HepG2 (cell line): ENCODE measurements around the gene COQ5. TPM values are rescaled to one million over a fixed set of nuclear protein-coding genes. Genes with fewer than 3 reads are reported as not detected.

Source experiments
- ATAD3A ChIP-seq: sonication (generic); formaldehyde crosslinking; IDR thresholded peaks from 2 replicates; pipeline ENCODE4 v1.4.0; 2020; ENCODE audit warnings: missing genetic modification reagents
- CREB1 ChIP-seq, 2 experiments: fragments of 450-650 bp in 1 of 2; IDR thresholded peaks; 2 replicates each; pipeline ENCODE4 v1.6.1; 2016 to 2017; ENCODE audit warnings: control low read depth in 1 of 2, mild to moderate bottlenecking in 1 of 2, missing compliant biosample characterization in 1 of 2, missing genetic modification characterization in 1 of 2
- ELF4 ChIP-seq: sonication (generic); formaldehyde crosslinking; IDR thresholded peaks from 2 replicates; pipeline ENCODE4 v1.5.0; 2020; ENCODE audit warnings: missing genetic modification reagents, mild to moderate bottlenecking, moderate library complexity, borderline replicate concordance
- FOXO4 ChIP-seq: sonication (generic); formaldehyde crosslinking; conservative IDR thresholded peaks from 2 replicates; pipeline ENCODE4 v1.8.1; 2023; ENCODE audit warnings: missing genetic modification reagents
- GATAD2A ChIP-seq: IDR thresholded peaks from 2 replicates; pipeline ENCODE4 v1.6.1; 2016
- MXI1 ChIP-seq: IDR thresholded peaks from 3 replicates; pipeline ENCODE4 v1.6.1; 2012; ENCODE audit warnings: low read depth, low read length, inconsistent platforms, borderline replicate concordance
- SAFB2 ChIP-seq: sonication (generic); formaldehyde crosslinking; IDR thresholded peaks from 2 replicates; pipeline ENCODE4 v1.5.1; 2020; ENCODE audit warnings: missing genetic modification reagents, low read depth, mild to moderate bottlenecking, borderline replicate concordance
- SMAD1 ChIP-seq: sonication (generic); formaldehyde crosslinking; IDR thresholded peaks from 2 replicates; pipeline ENCODE4 v1.4.0; 2020; ENCODE audit warnings: missing genetic modification reagents, low read depth, mild to moderate bottlenecking, borderline replicate concordance
- U2AF1 ChIP-seq: fragments of 200-400 bp; formaldehyde crosslinking; optimal IDR thresholded peaks from 2 replicates; pipeline ENCODE3; 2017; ENCODE audit warnings: mild to moderate bottlenecking, low read depth, low read length
- YY1 ChIP-seq: IDR thresholded peaks from 2 replicates; pipeline ENCODE4 v1.6.1; 2011; ENCODE audit warnings: low read length, low read depth, moderate library complexity, mild to moderate bottlenecking; ENCODE audit not compliant: insufficient read depth, insufficient replicate concordance
- ZBTB20 ChIP-seq: sonication (generic); formaldehyde crosslinking; IDR thresholded peaks from 2 replicates; pipeline ENCODE4 v1.8.1; 2023; ENCODE audit warnings: missing genetic modification reagents, low read depth, mild to moderate bottlenecking, borderline replicate concordance
- ZFP90 ChIP-seq: sonication (generic); formaldehyde crosslinking; IDR thresholded peaks from 2 replicates; pipeline ENCODE4 v1.8.0; 2022; ENCODE audit warnings: missing genetic modification reagents, mild to moderate bottlenecking, inconsistent platforms, borderline replicate concordance
- ZKSCAN5 ChIP-seq: sonication (generic); formaldehyde crosslinking; IDR thresholded peaks from 2 replicates; pipeline ENCODE4 v1.5.1; 2020; ENCODE audit warnings: mild to moderate bottlenecking, missing genetic modification reagents
- ZNF232 ChIP-seq: sonication (generic); formaldehyde crosslinking; IDR thresholded peaks from 2 replicates; pipeline ENCODE4 v1.4.0; 2020; ENCODE audit warnings: missing genetic modification reagents, borderline replicate concordance
- ZNF253 ChIP-seq: sonication (generic); formaldehyde crosslinking; IDR thresholded peaks from 2 replicates; pipeline ENCODE4 v1.8.0; 2022; ENCODE audit warnings: mild to moderate bottlenecking, missing genetic modification reagents, borderline replicate concordance
- polyA plus RNA-seq, 8 experiments: library from polyadenylated mRNA; depleted of rRNA in 3 of 8; stranded (reverse) in 7 of 8; unstranded in 1 of 8; fragments of >200 nt; fragmentation: Illumina TruSeq in 4 of 8; extraction: Trizol in 4 of 8; gene quantifications; 2 replicates each; pipeline versions ENCODE4 v1.2.1 to v1.2.3, GENCODE V29; 2011 to 2016; ENCODE audit warnings: low read depth in 4 of 8, missing spikeins in 1 of 8, mixed read lengths in 1 of 8; ENCODE audit not compliant: insufficient read depth in 1 of 8
- total RNA-seq, 5 experiments: library from RNA; depleted of rRNA; stranded (reverse); fragments of >200 nt; fragmentation: Illumina TruSeq; extraction: Trizol; gene quantifications; 2 replicates each; pipeline ENCODE4 v1.2.3, GENCODE V29; 2016; ENCODE audit warnings: low read depth in 1 of 5
- TF ChIP-seq, protein P1 (sequence below): sonication (generic); formaldehyde crosslinking; IDR thresholded peaks from 2 replicates; pipeline ENCODE4 v1.4.0; 2020; ENCODE audit warnings: missing genetic modification reagents, borderline replicate concordance
- TF ChIP-seq, protein P2 (sequence below): sonication (generic); formaldehyde crosslinking; IDR thresholded peaks from 2 replicates; pipeline ENCODE4 v1.5.1; 2020; ENCODE audit warnings: mild to moderate bottlenecking, missing genetic modification reagents, moderate library complexity
- TF ChIP-seq, protein P3 (sequence below): IDR thresholded peaks from 2 replicates; pipeline ENCODE4 v1.6.1; 2016; ENCODE audit warnings: low read depth, control low read depth

Gene COQ5
- total and polyA plus RNA-seq, 2 of the 13 experiments (the other 11 are each of a cell fraction or from before 2014, with no cell fraction given), result 36.4 to 41.5 TPM

GRCh38 chr12:120469450-120470149 is 59.4 kb downstream of the COQ5 start, which contains the start of gene SRSF9 (continued):
- TF ChIP-seq MXI1 (peak; percentile 93; the same call in 2 of the 3 replicates), SAFB2 (CRISPR knock-in tag) (no peak), FOXO4 (CRISPR knock-in tag) (no peak), GATAD2A (CRISPR knock-in tag) (peak; percentile 52; the same call in 1 of the 2 replicates), ATAD3A (no peak), YY1 (peak; percentile 67), SMAD1 (CRISPR knock-in tag) (peak; percentile 69; the same call in 1 of the 2 replicates), ZNF253 (CRISPR knock-in tag) (no peak), ZBTB20 (CRISPR knock-in tag) (no peak), U2AF1 (no peak), ELF4 (no peak; the same call in 1 of the 2 replicates), ZKSCAN5 (CRISPR knock-in tag) (no peak), CREB1 (IDR thresholded peaks at IDR 0.05) (no peak), CREB1 (CRISPR knock-in tag; IDR thresholded peaks at IDR 0.05) (no peak), ZFP90 (peak; percentile 72; the same call in 1 of the 2 replicates), ZNF232 (CRISPR knock-in tag) (no peak)
- TF ChIP-seq, protein P1, sequence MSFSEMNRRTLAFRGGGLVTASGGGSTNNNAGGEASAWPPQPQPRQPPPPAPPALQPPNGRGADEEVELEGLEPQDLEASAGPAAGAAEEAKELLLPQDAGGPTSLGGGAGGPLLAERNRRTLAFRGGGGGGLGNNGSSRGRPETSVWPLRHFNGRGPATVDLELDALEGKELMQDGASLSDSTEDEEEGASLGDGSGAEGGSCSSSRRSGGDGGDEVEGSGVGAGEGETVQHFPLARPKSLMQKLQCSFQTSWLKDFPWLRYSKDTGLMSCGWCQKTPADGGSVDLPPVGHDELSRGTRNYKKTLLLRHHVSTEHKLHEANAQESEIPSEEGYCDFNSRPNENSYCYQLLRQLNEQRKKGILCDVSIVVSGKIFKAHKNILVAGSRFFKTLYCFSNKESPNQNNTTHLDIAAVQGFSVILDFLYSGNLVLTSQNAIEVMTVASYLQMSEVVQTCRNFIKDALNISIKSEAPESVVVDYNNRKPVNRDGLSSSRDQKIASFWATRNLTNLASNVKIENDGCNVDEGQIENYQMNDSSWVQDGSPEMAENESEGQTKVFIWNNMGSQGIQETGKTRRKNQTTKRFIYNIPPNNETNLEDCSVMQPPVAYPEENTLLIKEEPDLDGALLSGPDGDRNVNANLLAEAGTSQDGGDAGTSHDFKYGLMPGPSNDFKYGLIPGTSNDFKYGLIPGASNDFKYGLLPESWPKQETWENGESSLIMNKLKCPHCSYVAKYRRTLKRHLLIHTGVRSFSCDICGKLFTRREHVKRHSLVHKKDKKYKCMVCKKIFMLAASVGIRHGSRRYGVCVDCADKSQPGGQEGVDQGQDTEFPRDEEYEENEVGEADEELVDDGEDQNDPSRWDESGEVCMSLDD (CRISPR knock-in tag), result no peak
- TF ChIP-seq, protein P2, sequence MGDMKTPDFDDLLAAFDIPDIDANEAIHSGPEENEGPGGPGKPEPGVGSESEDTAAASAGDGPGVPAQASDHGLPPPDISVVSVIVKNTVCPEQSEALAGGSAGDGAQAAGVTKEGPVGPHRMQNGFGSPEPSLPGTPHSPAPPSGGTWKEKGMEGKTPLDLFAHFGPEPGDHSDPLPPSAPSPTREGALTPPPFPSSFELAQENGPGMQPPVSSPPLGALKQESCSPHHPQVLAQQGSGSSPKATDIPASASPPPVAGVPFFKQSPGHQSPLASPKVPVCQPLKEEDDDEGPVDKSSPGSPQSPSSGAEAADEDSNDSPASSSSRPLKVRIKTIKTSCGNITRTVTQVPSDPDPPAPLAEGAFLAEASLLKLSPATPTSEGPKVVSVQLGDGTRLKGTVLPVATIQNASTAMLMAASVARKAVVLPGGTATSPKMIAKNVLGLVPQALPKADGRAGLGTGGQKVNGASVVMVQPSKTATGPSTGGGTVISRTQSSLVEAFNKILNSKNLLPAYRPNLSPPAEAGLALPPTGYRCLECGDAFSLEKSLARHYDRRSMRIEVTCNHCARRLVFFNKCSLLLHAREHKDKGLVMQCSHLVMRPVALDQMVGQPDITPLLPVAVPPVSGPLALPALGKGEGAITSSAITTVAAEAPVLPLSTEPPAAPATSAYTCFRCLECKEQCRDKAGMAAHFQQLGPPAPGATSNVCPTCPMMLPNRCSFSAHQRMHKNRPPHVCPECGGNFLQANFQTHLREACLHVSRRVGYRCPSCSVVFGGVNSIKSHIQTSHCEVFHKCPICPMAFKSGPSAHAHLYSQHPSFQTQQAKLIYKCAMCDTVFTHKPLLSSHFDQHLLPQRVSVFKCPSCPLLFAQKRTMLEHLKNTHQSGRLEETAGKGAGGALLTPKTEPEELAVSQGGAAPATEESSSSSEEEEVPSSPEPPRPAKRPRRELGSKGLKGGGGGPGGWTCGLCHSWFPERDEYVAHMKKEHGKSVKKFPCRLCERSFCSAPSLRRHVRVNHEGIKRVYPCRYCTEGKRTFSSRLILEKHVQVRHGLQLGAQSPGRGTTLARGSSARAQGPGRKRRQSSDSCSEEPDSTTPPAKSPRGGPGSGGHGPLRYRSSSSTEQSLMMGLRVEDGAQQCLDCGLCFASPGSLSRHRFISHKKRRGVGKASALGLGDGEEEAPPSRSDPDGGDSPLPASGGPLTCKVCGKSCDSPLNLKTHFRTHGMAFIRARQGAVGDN (CRISPR knock-in tag), result peak; percentile 92
- TF ChIP-seq, protein P3, sequence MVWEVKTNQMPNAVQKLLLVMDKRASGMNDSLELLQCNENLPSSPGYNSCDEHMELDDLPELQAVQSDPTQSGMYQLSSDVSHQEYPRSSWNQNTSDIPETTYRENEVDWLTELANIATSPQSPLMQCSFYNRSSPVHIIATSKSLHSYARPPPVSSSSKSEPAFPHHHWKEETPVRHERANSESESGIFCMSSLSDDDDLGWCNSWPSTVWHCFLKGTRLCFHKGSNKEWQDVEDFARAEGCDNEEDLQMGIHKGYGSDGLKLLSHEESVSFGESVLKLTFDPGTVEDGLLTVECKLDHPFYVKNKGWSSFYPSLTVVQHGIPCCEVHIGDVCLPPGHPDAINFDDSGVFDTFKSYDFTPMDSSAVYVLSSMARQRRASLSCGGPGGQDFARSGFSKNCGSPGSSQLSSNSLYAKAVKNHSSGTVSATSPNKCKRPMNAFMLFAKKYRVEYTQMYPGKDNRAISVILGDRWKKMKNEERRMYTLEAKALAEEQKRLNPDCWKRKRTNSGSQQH (CRISPR knock-in tag), result no peak; the same call in 1 of the 2 replicates
